ENCODE results near the gene PRKN. TPM values are rescaled to one million over a fixed set of nuclear protein-coding genes. Genes with fewer than 3 reads are reported as not detected.
A peak's percentile ranks its signal among the peaks of the same experiment; 100 is the strongest.

PRKN gene
- total and polyA plus RNA-seq, 2 experiments from 2014 or later = 11.7 to 28.1 TPM

DNA sequence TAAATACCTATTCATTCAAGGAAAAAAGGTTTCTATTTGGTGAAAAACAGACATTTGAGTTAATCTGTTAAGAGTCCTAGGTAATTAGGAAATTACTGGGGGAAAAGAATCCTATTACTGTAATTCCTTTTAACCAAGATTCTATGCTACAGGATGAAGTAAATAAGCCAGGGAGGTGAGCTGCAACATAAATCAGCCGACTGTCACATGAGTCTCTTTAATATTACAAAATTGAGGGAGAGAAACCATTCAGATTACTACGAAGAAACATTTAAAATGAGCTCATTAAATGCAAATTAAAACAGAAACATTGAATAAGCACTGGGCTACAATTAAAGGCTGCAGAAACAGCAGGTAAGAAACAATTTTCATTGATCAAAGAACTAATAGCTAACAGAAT lies 5.3 kb downstream of the PRKN start:
- Histone ChIP-seq H3K4me1 (ENCODE audit: low read depth) (peaks cover 28% of the 10 kb centered on the region), H3K27ac (no peak overlapping the region), H3K9me3 (ENCODE audit: low read depth) (no peaks in the 10 kb centered on the region), H3K27me3 (no peaks in the 10 kb centered on the region), H3K4me3 (no peak overlapping the region), H3K36me3 (no peaks in the 10 kb centered on the region)
- TF ChIP-seq, protein P1, sequence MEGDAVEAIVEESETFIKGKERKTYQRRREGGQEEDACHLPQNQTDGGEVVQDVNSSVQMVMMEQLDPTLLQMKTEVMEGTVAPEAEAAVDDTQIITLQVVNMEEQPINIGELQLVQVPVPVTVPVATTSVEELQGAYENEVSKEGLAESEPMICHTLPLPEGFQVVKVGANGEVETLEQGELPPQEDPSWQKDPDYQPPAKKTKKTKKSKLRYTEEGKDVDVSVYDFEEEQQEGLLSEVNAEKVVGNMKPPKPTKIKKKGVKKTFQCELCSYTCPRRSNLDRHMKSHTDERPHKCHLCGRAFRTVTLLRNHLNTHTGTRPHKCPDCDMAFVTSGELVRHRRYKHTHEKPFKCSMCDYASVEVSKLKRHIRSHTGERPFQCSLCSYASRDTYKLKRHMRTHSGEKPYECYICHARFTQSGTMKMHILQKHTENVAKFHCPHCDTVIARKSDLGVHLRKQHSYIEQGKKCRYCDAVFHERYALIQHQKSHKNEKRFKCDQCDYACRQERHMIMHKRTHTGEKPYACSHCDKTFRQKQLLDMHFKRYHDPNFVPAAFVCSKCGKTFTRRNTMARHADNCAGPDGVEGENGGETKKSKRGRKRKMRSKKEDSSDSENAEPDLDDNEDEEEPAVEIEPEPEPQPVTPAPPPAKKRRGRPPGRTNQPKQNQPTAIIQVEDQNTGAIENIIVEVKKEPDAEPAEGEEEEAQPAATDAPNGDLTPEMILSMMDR (IDR thresholded peaks at IDR 0.05; ENCODE audit: low read depth, low read length) = no peak
- no peak for DNase-seq (ENCODE audit: low read depth in 1 of 2, low spot score in 1 of 2)

- no peaks in the 10 kb centered on the region for H3K27me3 ChIP-seq
- peaks cover 28% of the 10 kb centered on the region for H3K4me1 ChIP-seq (ENCODE audit: low read depth)
- TF ChIP-seq, protein P1 (IDR thresholded peaks at IDR 0.05; ENCODE audit: low read depth, low read length) = no peak
- H3K4me3 ChIP-seq = no peak overlapping the region
- peak overlapping the region; percentile 38 for H3K27ac ChIP-seq
- no peaks in the 10 kb centered on the region for H3K9me3 ChIP-seq (ENCODE audit: low read depth)
- no peaks in the 10 kb centered on the region for H3K36me3 ChIP-seq
- no peak for DNase-seq (ENCODE audit: low read depth in 1 of 2, low spot score in 1 of 2)
These were observed 6.2 kb downstream of the PRKN start for GRCh38 chr6:162721404-162721687.

DNA sequence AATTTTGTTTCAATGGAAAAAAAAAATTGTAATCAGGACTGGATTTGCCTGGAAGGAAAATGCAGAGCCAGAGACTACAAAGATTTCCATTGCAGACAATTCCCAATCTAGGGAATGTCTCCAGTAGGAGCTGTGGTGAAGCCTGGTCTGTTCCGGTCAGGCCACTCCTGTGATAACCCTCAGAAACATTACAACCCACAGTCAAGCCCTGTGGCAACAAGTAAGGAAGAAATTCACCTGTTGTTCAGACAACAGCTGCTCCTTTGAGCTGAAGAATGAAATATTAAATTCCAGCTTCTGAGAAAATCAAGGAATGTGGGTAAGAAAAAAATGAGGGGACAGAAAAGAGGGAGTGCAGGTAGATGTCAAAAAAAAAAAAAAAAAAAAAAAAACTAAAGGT lies 8.0 kb downstream of the PRKN start:
- Histone ChIP-seq H3K9me3 (ENCODE audit: low read depth) (no peaks in the 10 kb centered on the region), H3K27me3 (no peaks in the 10 kb centered on the region), H3K27ac (peak overlapping the region; percentile 75), H3K4me3 (no peak overlapping the region), H3K36me3 (no peaks in the 10 kb centered on the region), H3K4me1 (ENCODE audit: low read depth) (peaks cover 27% of the 10 kb centered on the region)
- TF ChIP-seq, protein P1 (IDR thresholded peaks at IDR 0.05; ENCODE audit: low read depth, low read length) = no peak
- no peak for DNase-seq (ENCODE audit: low read depth in 1 of 2, low spot score in 1 of 2)

DNA sequence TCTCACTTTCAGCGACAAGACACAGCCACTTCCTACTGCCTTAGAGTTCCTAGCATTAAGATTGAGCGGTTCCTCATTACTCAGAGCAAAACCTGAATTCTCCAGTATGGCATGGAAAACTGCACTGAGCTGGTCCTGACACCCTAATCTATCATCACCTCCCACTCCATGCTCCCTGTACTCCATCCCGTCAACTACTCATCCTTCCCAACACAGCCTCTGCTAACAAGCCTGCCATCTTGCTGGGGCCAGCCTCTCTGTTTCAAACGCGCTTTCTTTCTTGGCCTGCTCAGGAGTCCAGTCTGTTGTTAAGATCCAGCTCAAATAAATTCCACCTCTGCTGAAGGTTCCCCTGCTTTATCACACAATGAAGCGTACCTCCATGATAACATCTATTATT lies 12.0 kb downstream of the PRKN start:
- no peak overlapping the region for H3K27ac ChIP-seq

DNA sequence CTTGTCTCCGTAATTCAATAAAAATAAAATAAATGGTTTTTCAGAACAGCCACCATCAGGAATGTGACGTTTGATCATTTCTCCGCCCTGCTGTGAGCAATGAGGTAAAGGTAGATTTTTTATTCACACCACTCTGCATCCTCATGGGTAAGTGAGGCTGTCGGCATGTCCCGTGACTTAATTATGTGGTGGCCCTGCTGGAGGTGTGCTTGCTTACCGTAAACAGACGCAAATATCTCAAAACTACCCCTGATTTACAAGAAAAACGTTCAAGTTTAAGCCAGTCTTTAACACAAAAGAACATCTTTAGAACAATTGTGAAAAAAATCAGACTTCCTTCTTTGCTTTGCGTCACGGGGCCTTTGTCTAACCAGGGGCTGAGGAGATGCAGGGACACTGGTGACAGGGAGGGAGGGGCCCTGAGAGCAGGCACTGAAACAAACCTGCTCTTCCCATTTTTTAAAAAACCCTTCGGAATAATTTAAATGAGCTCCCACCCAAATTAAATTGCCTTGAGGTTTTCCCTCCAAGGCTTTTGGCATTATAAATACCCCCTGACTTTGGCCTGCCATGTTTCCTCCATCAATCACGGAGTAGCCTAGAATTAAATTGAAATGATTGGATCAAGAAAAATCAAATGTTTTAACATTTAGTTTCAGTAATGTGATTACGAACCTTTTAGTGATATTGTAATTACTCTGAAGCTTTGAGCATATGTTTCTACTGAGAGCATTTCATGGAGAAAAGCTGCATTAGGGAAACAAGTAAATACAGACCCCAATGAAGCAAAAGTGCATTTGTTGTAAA lies 13.4 kb downstream of the PRKN start:
- Histone ChIP-seq H3K27ac (no peak overlapping the region), H3K4me3 (no peak overlapping the region), H3K9me3 (ENCODE audit: low read depth) (no peaks in the 10 kb centered on the region), H3K4me1 (ENCODE audit: low read depth) (peaks cover 7% of the 10 kb centered on the region), H3K36me3 (no peaks in the 10 kb centered on the region), H3K27me3 (no peaks in the 10 kb centered on the region)
- no peak for DNase-seq (ENCODE audit: low read depth in 1 of 2, low spot score in 1 of 2)
- TF ChIP-seq, protein P1 (IDR thresholded peaks at IDR 0.05; ENCODE audit: low read depth, low read length) = no peak

More for the DNA sequence above, 12.0 kb downstream of the PRKN start:
- no peaks in the 10 kb centered on the region for H3K27me3 ChIP-seq
- no peak for DNase-seq (ENCODE audit: low read depth in 1 of 2, low spot score in 1 of 2)
- TF ChIP-seq, protein P1 (IDR thresholded peaks at IDR 0.05; ENCODE audit: low read depth, low read length) = no peak
- H3K4me1 ChIP-seq (ENCODE audit: low read depth) = peaks cover 11% of the 10 kb centered on the region
- H3K4me3 ChIP-seq = no peak overlapping the region
- no peaks in the 10 kb centered on the region for H3K9me3 ChIP-seq (ENCODE audit: low read depth)
- H3K36me3 ChIP-seq = no peaks in the 10 kb centered on the region
